IgD-negative memory B cell (primary cell): ENCODE data around the gene KLF13. TPM values are rescaled to one million over a fixed set of nuclear protein-coding genes. Genes with fewer than 3 reads are reported as not detected.
A peak's percentile ranks its signal among the peaks of the same experiment; 100 is the strongest.
"Not testable (repeated sequence)": the region's sequence is repeated elsewhere in the genome, so short reads cannot be mapped to it uniquely, and the experiment has no call there.

Experiments used
- H3K27ac Mint-ChIP-seq, 3 donors: one replicate each; pipeline ENCODE4 v1.8.0; 2020 to 2022; ENCODE audit warnings: mild to moderate bottlenecking in 3 of 3, mixed read lengths in 3 of 3, moderate library complexity in 1 of 3
- H3K27me3 Mint-ChIP-seq: one replicate; pipeline ENCODE4 v1.8.0; 2021; ENCODE audit warnings: mixed read lengths
- H3K36me3 Mint-ChIP-seq: one replicate; pipeline ENCODE4 v1.8.0; 2020; ENCODE audit warnings: mild to moderate bottlenecking, mixed read lengths
- H3K4me1 Mint-ChIP-seq, 3 donors: one replicate each; pipeline ENCODE4 v1.8.0; 2020 to 2022; ENCODE audit warnings: mixed read lengths in 3 of 3, mild to moderate bottlenecking in 1 of 3
- H3K4me3 Mint-ChIP-seq, 4 donors: one replicate each; pipeline ENCODE4 v1.8.0; 2020 to 2022; ENCODE audit warnings: mild to moderate bottlenecking in 4 of 4, mixed read lengths in 4 of 4, moderate library complexity in 3 of 4
- H3K9me3 Mint-ChIP-seq, 3 donors: one replicate each; pipeline ENCODE4 v1.8.0; 2020 to 2021; ENCODE audit warnings: mixed read lengths in 3 of 3, mild to moderate bottlenecking in 1 of 3
- polyA plus RNA-seq: library from polyadenylated mRNA; unstranded; fragments of 300-500 nt; fragmentation: Illumina TruSeq; gene quantifications from one replicate; pipeline ENCODE4 v1.2.3, GENCODE V29; 2021

Gene KLF13
- polyA plus RNA-seq, 1 donor from 2014 or later = 81.4 TPM

- no peaks in the 10 kb centered on the region for H3K9me3 Mint-ChIP-seq
- H3K4me1 Mint-ChIP-seq = peaks cover 54 to 72% (median 63%) of the 10 kb centered on the region in 3 donors
- peak overlapping the region in 3 of 4 donors; percentile 79 to 96 (median 92) for H3K4me3 Mint-ChIP-seq
- peaks cover 1% of the 10 kb centered on the region for H3K27me3 Mint-ChIP-seq
- H3K36me3 Mint-ChIP-seq = peaks cover 3% of the 10 kb centered on the region
- peak overlapping the region; percentile 46 to 85 (median 53) for H3K27ac Mint-ChIP-seq
Measured at GRCh38 chr15:31347981-31348803, 21.6 kb downstream of the KLF13 start.

GRCh38 chr15:31349233-31350141, 22.9 kb downstream of the KLF13 start:
- Mint-ChIP-seq H3K9me3 (no peaks in the 10 kb centered on the region), H3K4me3 (peak overlapping the region in 3 of 4 donors; percentile 1 to 85 (median 65)), H3K36me3 (peaks cover 5% of the 10 kb centered on the region), H3K27me3 (no peaks in the 10 kb centered on the region), H3K27ac (peak overlapping the region; percentile 71 to 94 (median 85)), H3K4me1 (peaks cover 51 to 66% (median 58%) of the 10 kb centered on the region in 3 donors)

- H3K36me3 Mint-ChIP-seq = peaks cover 5% of the 10 kb centered on the region
- no peaks in the 10 kb centered on the region for H3K9me3 Mint-ChIP-seq
- no peaks in the 10 kb centered on the region for H3K27me3 Mint-ChIP-seq
- H3K4me1 Mint-ChIP-seq = peaks cover 57 to 73% (median 63%) of the 10 kb centered on the region in 3 donors
- peak overlapping the region; percentile 85 to 97 (median 94) for H3K27ac Mint-ChIP-seq
- H3K4me3 Mint-ChIP-seq = peak overlapping the region in 3 of 4 donors; percentile 7 to 91 (median 85)
Measured at GRCh38 chr15:31350771-31351170, 24.1 kb downstream of the KLF13 start.

- Mint-ChIP-seq H3K4me1 (peaks cover 63 to 78% (median 64%) of the 10 kb centered on the region in 3 donors), H3K36me3 (peaks cover 4% of the 10 kb centered on the region), H3K4me3 (peak overlapping the region; percentile 74 to 95 (median 86)), H3K9me3 (no peaks in the 10 kb centered on the region), H3K27me3 (no peaks in the 10 kb centered on the region), H3K27ac (peak overlapping the region; percentile 85 to 97 (median 90))
Measured at GRCh38 chr15:31352339-31352751, 25.7 kb downstream of the KLF13 start.

GRCh38 chr15:31352911-31353811, 26.5 kb downstream of the KLF13 start:
- no peaks in the 10 kb centered on the region for H3K27me3 Mint-ChIP-seq
- peaks cover 62 to 80% (median 64%) of the 10 kb centered on the region in 3 donors for H3K4me1 Mint-ChIP-seq
- H3K4me3 Mint-ChIP-seq = peak overlapping the region; percentile 74 to 95 (median 86)
- H3K9me3 Mint-ChIP-seq = no peaks in the 10 kb centered on the region
- H3K36me3 Mint-ChIP-seq = peaks cover 7% of the 10 kb centered on the region
- peak overlapping the region; percentile 85 to 97 (median 90) for H3K27ac Mint-ChIP-seq

- Mint-ChIP-seq H3K4me1 (peaks cover 70 to 85% (median 71%) of the 10 kb centered on the region in 3 donors), H3K4me3 (peak overlapping the region in 2 of 4 donors; percentile 12 to 74), H3K27ac (peak overlapping the region; percentile 85 to 97 (median 90)), H3K27me3 (no peaks in the 10 kb centered on the region), H3K36me3 (peaks cover 10% of the 10 kb centered on the region), H3K9me3 (no peaks in the 10 kb centered on the region)
Measured at GRCh38 chr15:31353931-31354330, 27.3 kb downstream of the KLF13 start.

- H3K4me1 Mint-ChIP-seq = peaks cover 58 to 88% (median 67%) of the 10 kb centered on the region in 3 donors
- H3K4me3 Mint-ChIP-seq = peak overlapping the region in 3 of 4 donors; percentile 78 to 87 (median 80)
- H3K9me3 Mint-ChIP-seq, H3K27me3 Mint-ChIP-seq: not testable (repeated sequence)
- H3K36me3 Mint-ChIP-seq = peaks cover 12% of the 10 kb centered on the region
- peak overlapping the region; percentile 83 to 96 (median 91) for H3K27ac Mint-ChIP-seq
Measured at GRCh38 chr15:31356097-31356496, 29.5 kb downstream of the KLF13 start.

GRCh38 chr15:31357148-31357547, 30.5 kb downstream of the KLF13 start:
- H3K36me3 Mint-ChIP-seq = peaks cover 12% of the 10 kb centered on the region
- H3K4me1 Mint-ChIP-seq = peaks cover 60 to 89% (median 72%) of the 10 kb centered on the region in 3 donors
- H3K4me3 Mint-ChIP-seq = peak overlapping the region; percentile 77 to 87 (median 79)
- no peaks in the 10 kb centered on the region for H3K9me3 Mint-ChIP-seq
- no peaks in the 10 kb centered on the region for H3K27me3 Mint-ChIP-seq
- peak overlapping the region; percentile 83 to 96 (median 91) for H3K27ac Mint-ChIP-seq

GRCh38 chr15:31358163-31358562, 31.5 kb downstream of the KLF13 start:
- H3K36me3 Mint-ChIP-seq = peaks cover 12% of the 10 kb centered on the region
- peak overlapping the region; percentile 83 to 96 (median 91) for H3K27ac Mint-ChIP-seq
- H3K4me1 Mint-ChIP-seq = peaks cover 60 to 89% (median 71%) of the 10 kb centered on the region in 3 donors
- no peaks in the 10 kb centered on the region for H3K9me3 Mint-ChIP-seq
- no peaks in the 10 kb centered on the region for H3K27me3 Mint-ChIP-seq
- peak overlapping the region in 3 of 4 donors; percentile 77 to 85 (median 83) for H3K4me3 Mint-ChIP-seq

GRCh38 chr15:31358957-31359701, 32.5 kb downstream of the KLF13 start:
- Mint-ChIP-seq H3K9me3 (no peaks in the 10 kb centered on the region), H3K27me3 (no peaks in the 10 kb centered on the region), H3K36me3 (peaks cover 10% of the 10 kb centered on the region), H3K4me1 (peaks cover 63 to 91% (median 76%) of the 10 kb centered on the region in 3 donors), H3K4me3 (peak overlapping the region in 3 of 4 donors; percentile 75 to 82 (median 77)), H3K27ac (peak overlapping the region; percentile 83 to 96 (median 91))

GRCh38 chr15:31359702-31360111, 33.1 kb downstream of the KLF13 start:
- Mint-ChIP-seq H3K4me3 (peak overlapping the region in 3 of 4 donors; percentile 75 to 82 (median 77)), H3K4me1 (peaks cover 62 to 93% (median 78%) of the 10 kb centered on the region in 3 donors), H3K36me3 (peaks cover 10% of the 10 kb centered on the region), H3K27me3 (no peaks in the 10 kb centered on the region), H3K9me3 (no peaks in the 10 kb centered on the region), H3K27ac (peak overlapping the region; percentile 83 to 96 (median 91))

GRCh38 chr15:31360158-31360561, 33.5 kb downstream of the KLF13 start:
- Mint-ChIP-seq H3K27me3 (no peaks in the 10 kb centered on the region), H3K9me3 (no peaks in the 10 kb centered on the region), H3K4me1 (peaks cover 58 to 92% (median 74%) of the 10 kb centered on the region in 3 donors), H3K36me3 (peaks cover 10% of the 10 kb centered on the region), H3K27ac (peak overlapping the region; percentile 83 to 96 (median 93)), H3K4me3 (peak overlapping the region; percentile 43 to 82 (median 67))
